HG02970 (cell line): ENCODE results near the gene TNFAIP3.

Experiments
- ATAC-seq: cut with Tn5 transposase; IDR thresholded peaks from one replicate; pipeline ENCODE4 v1.9.1; 2021; ENCODE audit warnings: mild to moderate bottlenecking, moderate library complexity, moderate number of reproducible peaks; ENCODE audit not compliant: unreplicated experiment, low FRiP score

TNFAIP3 gene

DNA sequence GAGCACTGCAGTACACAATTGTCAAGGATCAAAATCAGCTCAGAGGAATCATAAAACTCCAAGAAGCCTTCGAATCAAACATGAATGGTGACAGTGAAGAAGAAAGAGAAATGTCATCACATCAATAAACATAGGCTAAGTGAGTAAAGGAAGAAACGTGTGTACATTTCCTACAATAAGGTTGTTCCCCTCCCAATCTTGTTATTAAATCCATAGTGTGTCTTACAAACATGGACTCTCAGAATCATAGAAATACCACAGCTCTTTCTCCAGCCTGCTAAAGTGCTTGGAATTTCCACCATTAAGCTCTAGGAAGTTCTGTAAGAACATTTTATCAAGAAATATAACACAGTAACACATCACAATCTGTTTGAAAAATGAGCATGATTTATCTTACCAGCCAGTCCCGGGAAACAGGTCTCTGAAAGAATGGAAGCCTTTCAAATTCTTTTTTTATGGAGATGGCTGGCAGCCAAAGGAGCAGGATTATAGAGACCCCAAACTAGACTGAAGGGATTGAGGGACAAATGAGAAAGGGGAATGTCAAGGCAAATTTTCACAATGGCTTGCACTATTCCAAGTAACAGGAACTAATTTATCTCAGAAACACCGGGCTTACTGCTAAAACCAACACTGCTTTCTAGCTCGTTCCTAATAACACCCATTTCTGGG, 4.5 kb upstream of the TNFAIP3 start:
- ATAC-seq = no peak

DNA sequence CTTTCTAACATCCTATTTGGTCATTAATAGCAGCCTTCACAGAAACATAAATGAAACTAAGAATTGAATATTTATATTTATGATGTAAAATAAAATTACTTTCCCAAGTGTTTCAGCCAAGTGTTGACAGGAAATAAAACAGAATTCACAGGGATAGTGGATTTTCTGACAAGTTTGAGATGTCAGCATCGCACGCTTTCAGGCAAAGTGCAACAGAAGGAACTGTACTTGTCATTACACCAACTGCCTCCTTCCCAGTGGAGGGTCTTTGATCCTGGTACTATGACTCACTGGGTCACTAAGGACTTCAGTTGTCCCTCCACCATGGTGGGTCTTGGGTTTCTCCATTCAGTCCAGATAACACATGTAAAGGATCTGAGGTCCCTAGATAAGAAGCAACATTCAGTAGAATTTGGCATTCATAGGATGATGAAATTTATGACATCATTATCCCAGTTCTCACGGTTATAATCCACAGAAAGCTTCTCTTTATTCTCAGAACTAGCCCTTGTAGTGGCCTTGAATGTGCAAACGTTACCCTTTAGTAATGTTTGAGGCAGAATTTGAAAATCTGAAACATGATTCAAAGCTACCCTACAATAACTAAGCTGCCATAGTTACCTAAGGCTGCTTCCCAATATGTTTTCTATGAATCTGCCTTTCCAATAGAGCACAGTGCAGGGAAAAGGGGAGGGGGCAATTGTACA, 3.8 kb upstream of the TNFAIP3 start:
- no peak for ATAC-seq

DNA sequence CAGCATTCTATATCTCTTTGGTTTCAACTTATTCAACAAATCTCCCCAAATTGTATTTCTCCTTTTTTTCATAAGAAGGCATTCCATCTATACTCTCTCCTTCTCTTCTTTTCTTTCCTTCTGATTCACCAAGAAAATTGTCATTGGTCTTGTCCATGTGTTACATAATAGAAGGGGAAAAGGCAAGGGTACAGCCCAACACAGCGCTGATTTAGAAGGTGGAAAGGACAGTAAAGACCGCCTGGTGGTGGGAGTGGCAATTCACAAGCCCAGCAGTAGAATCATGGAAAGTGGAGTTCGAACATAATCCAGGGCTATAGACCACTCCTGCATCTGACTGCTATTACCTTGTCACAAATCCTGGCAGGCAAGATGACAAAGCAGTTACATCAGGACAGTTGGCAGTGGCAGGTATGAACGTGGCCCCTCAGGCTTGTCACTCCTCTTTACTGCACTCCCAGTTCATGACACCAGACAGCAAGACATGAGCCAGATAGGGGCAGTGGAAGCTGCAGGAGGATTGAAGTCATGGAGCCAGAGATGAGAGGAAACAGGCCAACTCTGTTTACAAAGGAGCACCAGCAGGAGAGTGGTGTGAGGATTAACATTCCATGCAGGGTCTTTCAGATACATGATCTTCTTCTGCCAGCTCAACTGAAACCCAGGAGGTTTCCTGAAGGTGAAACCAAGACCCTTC, 2.1 kb upstream of the TNFAIP3 start:
- no peak for ATAC-seq

DNA sequence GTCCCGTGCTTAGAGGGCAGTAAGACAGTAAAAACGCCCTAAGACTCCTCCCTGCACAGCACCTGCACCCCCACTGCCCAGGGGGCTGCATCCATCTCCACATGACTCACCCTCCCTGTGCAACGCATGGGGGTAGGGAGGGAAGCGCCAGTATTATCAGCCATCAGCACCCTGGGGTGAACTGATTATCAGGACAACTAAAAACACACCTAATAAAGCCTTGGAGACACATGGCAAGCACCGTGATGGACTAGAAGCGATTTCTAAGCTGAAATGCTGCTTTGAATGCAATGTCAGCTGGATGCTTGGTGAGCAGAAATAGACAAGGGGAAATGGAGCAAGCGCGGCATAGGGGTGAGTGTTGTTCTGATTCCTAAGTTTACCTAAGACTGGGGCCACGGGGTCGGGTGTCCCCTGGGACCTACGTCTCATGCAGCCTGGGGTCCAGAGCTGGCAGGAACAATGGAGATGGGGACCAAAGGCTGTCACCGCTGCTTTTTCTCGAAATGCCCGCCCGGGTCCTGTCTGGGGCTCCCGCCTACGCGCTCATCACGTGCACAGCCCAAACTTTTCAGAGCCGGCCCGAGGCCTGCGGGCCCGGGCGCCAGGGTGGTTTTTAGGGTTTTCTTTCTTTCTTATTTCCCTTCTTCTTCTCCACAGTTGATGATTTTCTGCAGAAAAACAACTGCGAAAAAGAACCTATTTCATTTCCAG, 702 bp upstream of the TNFAIP3 start:
- ATAC-seq = peak; percentile 31

DNA sequence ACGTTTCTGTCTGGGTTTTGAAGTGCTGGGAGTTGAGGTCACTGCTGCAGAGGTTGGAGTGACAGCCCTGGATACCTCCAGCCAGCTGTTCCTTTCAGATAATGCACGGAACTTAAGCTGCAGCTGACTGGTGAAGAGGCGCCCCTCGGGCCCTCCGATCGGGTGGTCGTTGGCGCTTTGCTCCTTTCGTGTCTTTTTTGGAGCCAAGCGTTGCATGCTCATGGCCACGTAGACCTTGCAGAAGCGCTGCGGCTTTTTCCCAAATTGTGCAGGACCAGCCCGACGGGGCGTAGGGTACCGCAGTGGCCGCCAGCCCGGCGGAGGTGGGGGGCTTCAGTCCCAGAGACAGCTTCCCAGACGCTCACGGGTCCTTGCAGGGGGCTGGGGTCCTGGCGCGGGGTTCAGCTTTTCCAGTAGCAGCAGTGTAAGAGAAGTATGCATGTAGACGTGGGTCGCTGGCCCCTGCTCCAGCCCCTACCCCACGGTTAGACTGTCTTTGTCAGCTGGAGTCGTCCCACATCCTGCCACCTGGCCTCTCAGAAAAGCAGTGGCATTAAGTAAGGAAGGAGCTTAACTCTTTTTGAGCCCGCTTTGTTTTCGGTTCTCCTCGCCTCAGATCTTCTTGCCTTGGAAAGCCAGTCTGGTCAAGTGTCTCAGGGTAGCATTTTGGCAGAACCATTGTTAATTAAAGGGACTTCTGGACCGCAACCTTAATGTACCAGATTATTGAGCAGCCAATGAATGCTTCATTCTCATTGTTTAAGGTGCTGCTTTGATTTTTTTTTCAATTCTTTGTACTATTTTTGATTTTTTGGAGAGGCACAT, 838 bp downstream of the TNFAIP3 start:
- no peak for ATAC-seq

DNA sequence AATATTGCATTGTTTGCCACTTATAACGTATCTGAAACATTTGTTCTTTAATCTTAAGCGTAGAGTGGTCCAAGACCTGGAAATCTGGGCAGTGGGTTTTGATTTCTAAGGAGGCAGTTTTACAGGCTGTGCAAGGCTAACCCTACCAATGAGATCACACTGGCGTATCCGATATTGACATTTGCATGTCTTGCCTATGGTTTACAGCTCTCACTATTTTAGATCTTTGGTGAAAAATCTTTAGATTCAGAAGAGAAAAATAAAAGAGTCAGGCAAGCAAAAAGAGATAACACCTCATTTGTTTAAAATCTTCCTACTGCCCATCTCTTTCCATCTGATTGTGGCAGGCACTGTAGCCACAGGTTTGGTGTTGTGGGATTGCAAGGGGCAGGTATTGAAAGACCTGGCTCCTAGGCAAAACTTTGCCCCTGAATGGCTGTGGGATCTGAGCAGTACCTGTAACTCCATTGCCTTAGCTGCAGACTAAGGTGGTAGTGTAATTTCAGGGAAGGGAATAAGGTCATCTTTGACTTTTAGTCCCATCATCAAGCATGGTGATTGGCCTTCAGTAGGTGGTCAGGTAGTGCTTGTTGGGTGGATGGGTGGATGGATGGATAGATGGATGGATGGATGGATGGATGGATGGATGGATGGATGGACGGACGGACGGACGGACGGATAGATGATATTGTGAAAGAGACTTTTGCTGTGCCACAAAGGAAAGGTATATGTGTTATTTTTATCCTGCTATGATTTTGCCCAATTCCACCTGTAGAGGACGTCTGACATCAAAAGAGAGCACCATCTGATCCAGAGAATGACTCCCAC, 1.9 kb downstream of the TNFAIP3 start:
- no peak for ATAC-seq

DNA sequence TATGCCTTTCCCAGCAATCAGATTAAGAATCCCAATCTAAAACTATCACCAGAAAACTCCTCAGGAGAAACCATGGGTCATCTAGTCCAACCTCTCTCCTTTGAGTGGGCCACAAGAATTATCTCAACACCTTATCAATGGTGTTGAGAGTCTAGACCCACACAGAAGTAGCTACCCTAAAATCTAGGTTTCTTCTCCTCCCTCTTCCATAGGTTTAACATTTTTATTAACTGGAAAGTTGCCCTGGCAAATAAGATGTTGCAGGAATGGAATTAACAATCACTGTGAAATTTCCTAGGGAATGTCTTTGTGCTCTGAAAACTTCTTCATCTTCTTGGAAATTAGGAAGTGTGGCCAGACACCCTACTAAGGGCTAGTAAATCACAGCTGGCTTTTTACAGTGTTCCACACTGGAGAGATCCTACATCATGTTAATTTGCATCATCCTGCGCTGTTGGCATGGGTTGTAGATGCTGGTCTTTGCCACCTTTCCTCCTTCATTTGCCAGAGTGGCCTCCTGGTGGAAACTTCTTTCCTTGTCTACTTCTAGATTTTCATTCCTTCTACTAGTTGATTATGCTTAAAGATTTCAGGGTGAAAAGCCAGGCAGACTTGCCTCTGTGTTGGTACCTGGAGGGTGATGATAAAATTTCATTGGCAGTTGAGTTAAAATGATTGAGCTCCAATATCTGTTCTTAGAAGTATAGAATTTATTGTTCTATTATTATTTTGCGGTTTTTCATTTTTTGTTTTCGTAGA, 2.7 kb downstream of the TNFAIP3 start:
- no peak for ATAC-seq

DNA sequence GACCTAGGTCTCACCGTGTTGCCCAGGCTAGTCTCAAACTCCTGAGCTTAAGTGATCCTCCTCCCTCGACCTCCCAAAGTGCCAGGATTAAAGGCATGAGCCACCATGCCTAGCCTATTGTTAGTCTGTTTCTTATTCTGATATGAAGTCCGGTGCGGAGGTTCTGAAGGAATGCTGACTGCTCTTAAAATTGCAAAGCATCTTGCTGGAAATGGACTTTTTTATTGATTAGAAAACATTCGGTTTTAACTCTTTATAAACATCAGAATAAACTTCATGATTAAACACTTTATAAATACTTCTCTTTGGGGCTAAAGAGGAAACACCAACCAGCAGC, 3.2 kb downstream of the TNFAIP3 start:
- no peak for ATAC-seq

DNA sequence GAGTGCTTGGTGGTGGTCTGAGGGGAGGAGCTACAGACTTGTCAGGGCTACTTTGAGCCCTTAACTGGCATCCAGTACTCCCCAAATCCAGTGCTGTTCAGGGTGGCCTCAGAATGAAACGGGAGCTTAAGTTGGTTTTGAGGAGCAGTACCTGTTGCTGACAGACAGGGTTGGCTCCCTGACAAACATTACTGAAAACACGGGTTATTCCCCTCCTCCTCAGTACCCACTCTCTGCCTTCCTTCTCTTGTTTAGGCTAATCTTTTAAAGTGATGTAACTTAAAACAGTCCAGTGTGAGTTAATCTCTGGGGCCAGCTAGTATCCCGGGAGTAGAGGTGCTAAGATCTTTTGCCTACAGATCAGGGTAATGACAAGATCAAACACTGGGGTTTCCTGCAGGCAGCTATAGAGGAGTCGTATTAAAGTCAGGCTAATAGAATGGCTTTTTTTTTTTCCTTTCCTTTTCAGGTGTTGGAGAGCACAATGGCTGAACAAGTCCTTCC, 3.7 kb downstream of the TNFAIP3 start:
- ATAC-seq = no peak

DNA sequence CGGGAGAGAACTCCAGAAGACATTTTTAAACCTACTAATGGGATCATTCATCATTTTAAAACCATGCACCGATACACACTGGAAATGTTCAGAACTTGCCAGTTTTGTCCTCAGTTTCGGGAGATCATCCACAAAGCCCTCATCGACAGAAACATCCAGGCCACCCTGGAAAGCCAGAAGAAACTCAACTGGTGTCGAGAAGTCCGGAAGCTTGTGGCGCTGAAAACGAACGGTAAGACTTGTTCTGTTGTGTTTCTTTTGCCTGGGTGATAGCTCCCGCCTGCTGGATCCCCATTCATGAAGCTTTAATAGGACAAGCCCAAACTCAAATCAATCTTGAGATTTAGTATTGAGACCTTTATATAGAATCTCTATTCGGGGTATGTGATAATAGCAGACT, 4.2 kb downstream of the TNFAIP3 start:
- no peak for ATAC-seq

DNA sequence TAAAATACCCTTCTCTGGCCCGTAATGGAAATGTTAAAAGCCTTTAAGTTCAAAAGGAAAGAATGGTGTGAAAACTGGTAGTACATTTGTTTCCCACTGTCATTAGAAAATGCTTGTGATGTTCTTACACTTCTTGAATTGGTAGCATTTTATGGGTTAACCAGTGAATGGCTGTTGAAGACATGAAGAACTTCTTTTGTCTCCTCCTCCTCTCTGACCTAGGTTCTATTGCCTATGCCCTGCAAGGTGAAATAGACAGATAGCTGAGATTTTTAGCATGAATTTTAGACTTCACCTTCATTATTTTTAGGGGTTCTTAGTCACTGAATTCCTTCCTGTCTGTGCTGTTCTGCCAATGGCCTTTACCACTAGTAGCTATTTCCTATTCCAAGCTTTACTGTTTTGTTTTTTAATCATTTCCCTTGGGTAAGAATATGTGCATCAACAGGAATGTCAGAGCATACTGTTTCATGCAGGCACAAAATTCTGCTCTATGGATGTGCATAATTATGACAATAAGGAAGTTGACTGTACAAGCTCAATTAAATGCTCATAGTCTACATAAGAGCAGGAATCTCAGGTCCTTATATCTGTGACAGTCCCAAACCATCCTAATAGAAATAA, 4.9 kb downstream of the TNFAIP3 start:
- no peak for ATAC-seq

DNA sequence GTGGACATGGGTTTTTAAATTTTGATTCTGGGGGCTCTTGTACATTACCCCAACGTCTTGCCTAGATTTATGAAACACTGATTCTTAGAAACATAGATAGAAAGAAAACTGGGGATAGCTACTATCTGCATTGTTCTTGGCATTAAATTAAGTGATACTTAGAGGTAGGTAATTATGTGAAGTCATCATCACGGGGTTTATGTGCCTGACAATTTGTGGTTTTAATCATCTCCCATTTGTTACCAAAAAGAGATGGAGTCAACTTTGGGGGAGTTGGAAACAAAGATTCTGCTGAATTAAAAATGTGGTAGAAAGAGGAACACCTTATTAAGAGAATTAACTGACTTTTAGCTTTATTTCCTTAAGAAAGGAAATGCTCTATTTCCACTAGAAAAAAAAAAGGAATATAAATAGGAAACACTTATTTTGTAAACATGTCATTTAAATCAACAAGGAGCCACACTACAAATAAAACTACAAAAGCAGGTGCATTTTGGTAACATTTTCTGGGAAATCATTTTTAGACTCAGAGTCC, 5.6 kb downstream of the TNFAIP3 start:
- no peak for ATAC-seq

DNA sequence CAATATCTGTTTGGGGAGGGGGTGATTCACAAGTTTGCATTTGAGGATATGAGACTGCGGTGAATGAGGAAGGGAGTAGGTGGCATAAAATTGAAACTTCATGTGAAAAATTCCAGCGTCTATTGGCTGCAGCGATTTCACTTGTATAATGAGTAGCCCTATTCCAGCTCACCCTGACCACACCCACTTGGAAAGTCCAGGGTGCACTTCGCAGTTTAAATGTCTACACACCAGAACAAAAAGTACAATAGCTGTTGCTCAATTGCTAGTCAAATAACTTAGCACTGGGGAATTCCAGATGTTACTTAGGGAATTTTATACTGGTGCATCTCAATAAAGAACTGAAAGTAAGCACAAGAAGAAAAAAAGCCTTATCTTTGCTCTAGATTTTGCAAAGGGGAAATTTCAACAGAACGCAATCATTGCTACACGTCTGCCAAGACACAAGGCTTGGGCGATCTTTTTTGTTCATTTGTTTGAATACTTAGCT, 6.3 kb downstream of the TNFAIP3 start:
- ATAC-seq = peak; percentile 40

DNA sequence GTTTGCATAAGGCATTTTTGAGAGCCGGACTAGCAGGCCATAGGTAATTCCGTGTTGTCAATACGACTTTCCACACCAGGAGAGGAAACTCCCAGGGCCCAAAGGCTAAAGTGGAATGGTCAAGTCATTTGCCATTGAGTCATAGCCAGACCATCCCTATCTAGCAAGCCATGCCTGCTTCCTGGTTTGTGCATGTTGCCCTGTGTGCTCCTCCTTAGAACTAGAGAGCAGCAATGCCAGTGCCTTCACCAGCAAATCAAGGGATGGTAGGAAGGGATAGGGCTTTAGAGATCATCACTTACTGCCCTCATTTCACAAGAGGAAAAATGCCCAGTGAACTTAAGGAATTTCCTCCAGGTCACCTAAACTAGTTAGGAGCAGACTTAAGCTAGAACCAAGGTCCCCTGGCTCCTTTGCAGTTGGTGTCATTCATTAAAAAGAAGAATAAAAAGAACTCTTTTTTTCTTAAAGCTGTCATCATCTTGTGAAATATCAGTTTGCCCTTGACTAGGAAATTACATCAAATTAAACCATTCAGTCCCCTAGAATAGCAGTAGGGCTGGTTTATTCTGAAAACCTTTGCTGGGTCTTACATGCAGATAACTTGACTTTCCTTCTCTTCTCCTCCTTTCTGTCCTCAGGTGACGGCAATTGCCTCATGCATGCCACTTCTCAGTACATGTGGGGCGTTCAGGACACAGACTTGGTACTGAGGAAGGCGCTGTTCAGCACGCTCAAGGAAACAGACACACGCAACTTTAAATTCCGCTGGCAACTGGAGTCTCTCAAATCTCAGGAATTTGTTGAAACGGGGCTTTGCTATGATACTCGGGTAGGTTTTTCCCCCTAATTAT, 7.4 kb downstream of the TNFAIP3 start:
- ATAC-seq = no peak

DNA sequence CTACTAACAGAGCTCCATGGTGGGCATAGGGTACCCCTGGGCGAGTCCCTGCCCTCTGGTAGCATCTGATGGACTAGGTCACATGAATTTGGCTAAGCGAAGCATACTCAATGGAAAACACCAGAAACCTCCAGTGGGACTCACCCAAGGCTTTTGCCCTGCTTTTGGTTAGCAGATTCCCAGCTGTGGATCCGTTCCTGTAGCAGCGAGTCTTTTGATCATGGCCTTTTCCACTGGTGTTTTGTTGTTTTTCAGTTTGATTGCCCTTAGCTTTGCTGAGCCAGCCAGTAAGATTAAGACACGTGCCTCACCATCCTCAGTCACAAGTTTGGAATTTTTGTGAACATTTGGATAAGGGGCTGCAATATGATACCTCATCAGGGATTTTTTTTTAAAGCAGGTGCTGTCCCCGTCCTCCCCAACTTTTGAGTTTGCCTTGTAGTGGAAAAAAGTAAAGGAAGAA, 8.0 kb downstream of the TNFAIP3 start:
- ATAC-seq = no peak

DNA sequence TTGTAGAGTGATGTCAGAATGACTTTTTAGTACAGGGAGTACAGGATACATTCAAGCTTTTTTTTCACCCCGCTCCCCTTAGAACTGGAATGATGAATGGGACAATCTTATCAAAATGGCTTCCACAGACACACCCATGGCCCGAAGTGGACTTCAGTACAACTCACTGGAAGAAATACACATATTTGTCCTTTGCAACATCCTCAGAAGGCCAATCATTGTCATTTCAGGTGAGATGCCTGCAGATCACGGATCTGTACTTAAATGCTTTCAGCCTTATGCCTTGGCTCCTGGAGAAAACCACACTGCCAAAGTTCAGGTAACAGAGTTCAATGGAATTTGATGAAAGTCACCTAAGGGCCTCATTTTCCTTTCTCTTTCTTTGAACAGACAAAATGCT, 8.5 kb downstream of the TNFAIP3 start:
- no peak for ATAC-seq

DNA sequence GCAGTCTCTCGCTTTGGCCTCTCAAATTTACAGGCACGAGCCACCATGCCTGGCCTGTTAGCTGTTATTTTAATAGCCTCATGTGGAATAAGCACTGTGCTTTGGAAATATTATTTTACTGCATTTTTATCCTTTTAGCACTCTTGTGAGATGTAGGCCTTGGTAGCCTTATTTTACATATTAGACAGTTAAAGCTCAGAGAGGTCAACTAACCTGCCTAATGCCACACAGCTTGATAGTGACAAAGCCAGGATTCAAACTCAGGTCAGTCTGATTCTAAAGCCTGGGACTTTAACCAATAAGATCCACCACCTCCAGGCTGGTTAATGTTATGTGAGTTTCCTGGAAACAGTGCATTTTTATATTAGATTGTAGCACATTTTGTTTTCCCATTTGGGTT, 9.5 kb downstream of the TNFAIP3 start:
- no peak for ATAC-seq
